NCI-H2107 treated with DMSO at 0.1 percent for 48 hours (cell line): ENCODE measurements around the gene RAB10.
A peak's percentile ranks its signal among the peaks of the same experiment; 100 is the strongest.
"Not testable (repeated sequence)": the region's sequence is repeated elsewhere in the genome, so short reads cannot be mapped to it uniquely, and the experiment has no call there.

ENCODE experiments used
- DNase-seq: peaks from one replicate; lab custom pipeline; 2025; ENCODE audit not compliant: unreplicated experiment; lab: John Stamatoyannopoulos, UW

The RAB10 gene

DNA sequence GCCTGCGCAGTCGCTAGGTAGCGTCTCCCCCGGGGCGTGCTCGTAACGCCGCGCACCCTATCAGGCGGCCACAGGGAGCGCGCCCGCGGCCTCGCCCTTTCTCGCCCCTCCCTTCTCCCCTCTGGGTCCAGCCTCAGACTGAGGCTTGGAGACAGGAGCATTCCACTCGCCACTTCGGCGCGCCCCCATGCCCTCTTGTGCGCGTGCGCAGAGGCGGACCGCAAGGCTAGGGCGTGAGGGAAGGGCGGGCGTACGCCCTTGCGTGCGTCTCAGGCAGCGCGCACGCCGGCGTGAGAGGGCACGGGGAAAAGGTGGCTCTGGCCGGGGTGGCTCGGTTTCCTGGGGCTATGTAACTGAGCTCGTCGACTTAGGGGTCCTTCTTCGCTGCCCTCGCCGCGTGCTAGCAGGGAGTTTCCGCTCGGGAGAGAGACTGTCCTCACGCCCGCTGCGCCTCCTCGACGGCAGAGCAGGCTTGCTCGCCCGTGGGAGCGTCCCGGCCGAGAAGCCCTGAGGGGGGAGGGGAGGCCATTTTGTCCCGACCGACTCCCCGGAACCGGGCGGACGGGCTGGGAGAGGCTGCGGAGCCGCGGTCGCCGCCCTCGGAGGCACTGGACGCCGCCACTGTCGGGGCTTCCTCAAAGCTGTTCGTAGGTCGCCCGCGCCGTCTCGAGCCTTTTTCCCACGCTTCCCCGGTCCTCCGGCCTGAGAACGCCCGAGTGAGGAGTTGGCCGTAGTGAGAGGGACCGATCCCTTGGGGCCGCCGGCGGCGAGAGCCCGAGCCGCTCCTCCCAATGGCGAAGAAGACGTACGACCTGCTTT lies at the start of gene RAB10:
Gene RAB10 (plus strand): TSS at position 267 of the 819 bp plus-strand sequence. CDS start 525 bp downstream, at position 792.
- peak; percentile 89 for DNase-seq

DNA sequence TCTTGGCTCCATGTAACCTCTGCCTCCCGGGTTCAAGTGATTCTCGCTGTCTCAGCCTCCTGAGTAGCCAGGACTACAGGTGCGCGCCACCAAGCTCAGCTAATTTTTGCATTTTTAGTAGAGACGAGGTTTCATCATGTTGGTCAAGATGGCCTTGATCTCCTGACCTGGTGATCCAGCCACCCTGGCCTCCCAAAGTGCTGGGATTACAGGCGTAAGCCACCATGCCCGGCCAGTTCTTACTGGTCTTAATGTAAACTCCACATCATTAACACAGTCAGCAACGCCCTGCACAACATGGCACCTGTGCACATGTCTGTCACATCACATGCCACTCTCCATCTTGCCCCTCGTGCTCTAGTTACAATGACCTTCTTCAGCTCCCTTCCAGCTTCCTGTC lies 45.8 kb upstream of the RAB10 start:
- DNase-seq, result no peak

DNA sequence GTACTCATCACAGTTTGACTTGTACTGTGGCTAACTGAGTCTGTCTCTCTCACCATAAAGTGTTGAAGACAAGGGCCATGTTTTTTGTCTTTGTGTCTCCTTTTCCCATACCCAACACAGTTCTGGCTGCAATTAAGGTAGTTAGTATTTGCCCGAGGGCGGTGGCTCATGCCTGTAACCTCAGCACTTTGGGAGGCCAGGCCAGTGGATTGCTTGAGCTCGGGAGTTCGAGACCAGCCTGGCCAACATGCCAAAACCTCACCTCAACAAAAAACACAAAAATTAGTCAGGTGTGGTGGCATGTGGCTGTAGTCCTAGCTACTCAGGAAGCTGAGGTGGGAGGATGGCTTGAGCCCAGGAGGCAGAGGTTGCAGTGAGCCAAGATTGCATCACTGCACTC lies 44.7 kb upstream of the RAB10 start:
- DNase-seq, result no peak

- no peak for DNase-seq
Measured at GRCh38 chr2:25991965-25992364, 41.9 kb upstream of the RAB10 start.

- no peak for DNase-seq
Measured at GRCh38 chr2:25992556-25992955, 41.3 kb upstream of the RAB10 start.

- DNase-seq, result no peak
Measured at GRCh38 chr2:25993049-25993448, 40.8 kb upstream of the RAB10 start.

GRCh38 chr2:25994509-25994908 lies 39.4 kb upstream of the RAB10 start:
- DNase-seq, result no peak

DNA sequence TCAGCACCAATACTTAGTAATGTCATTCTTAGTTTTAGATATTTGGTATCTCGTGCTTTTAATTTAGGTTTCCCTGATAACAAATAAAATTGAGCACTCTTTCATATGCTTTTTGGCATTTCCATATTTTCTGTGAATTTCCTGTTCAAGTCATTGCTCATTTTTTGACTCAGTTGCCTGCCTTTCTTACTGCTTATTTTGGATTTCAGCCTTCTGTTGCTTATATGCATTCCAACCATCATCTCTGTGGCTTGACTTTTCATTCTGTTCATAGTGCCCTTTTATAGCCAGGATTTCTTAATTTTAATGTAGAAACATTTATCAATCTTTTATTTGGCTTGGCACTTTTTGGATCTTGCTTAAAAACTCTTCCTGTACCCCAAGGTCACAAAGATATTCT lies 37.0 kb upstream of the RAB10 start:
- DNase-seq, result no peak

GRCh38 chr2:25998816-25999383 lies 35.0 kb upstream of the RAB10 start:
- not testable (repeated sequence) for DNase-seq

DNA sequence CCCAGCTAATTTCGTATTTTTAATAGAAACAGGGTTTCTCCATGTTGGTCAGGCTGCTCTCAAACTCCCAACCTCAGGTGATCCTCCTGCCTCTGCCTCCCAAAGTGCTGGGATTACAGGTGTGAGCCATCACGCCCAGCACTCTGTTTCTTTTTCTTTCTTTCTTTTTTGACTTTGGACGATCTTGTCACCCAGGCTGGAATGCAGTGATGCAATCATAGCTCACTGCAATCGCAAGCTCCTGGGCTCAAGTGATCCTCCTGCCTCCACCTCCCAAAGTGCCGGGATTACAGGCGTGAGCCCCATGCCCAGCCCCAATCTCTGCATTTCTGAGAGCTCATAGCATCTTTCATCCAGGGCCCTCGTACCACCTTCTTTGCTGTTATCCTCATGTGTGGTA lies 34.5 kb upstream of the RAB10 start:
- DNase-seq, result not testable (repeated sequence)

- no peak for DNase-seq
Measured at GRCh38 chr2:26000561-26001082, 33.3 kb upstream of the RAB10 start.

DNA sequence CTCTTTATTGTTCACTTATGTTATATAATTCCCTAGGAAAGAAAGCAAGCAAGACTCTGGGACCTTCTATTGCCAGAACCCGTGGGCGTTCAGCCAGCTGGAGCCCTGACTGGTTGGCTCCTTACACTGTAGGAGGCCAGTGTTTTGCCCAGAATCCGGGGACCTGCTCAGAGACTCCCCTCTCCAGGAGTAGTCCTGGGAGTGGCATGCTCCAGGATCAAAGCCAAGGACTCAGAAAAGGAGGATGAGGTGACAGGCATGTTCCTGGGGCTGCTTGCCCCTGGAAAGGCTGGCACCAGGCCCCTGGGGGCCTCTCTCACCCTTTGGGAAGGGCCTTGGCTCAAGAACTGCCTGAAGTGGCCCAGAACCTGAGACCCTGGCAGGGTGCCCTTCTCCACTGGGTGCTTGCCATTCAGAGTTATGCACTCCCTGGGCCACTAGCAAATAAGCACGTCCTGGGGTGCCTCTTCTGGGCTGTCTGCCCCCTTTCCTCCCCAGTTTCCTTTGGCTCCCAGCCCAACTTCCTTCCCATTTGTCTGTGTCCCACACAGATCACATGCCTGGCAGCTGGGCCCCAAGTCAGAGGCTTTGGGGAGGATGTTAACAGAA lies 32.0 kb upstream of the RAB10 start:
- DNase-seq, result peak; percentile 73

DNA sequence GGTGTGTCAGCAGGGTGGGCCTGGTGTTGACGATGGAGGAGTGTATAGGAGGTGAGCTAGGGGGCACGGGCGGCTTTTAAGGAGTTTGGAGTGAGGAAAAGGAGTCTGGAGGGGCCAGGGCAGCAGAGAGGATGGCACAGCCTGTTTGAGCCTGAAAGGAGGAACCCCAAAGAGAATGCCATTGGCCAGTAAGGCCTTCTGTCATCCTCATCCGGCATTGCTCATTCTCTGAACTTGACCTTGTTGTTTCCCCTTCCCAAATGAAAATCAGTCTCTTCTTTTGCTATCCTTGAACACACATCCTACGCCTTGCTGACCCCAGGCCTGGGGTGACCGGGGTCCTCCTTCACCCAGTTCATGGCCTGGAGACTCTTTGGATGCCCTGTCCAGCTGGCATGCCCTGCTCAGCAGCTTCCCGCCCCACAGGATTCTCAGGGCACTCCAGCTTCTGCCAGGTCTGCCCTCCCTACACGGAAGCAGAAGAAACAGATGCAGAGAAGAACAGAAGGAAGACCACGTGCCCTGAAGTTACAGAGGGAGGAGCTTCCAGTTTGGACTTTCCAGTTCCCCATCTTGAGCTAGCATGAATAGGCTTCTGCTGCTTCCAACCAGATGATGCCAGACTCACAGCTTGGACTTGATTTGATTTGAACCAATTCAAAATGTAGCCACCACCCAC lies 31.1 kb upstream of the RAB10 start:
- DNase-seq, result no peak

- no peak for DNase-seq
Measured at GRCh38 chr2:26008095-26008494, 25.8 kb upstream of the RAB10 start.

- DNase-seq, result no peak
Measured at GRCh38 chr2:26008851-26009566, 24.9 kb upstream of the RAB10 start.

- DNase-seq, result no peak
Measured at GRCh38 chr2:26009567-26009963, 24.3 kb upstream of the RAB10 start.

DNA sequence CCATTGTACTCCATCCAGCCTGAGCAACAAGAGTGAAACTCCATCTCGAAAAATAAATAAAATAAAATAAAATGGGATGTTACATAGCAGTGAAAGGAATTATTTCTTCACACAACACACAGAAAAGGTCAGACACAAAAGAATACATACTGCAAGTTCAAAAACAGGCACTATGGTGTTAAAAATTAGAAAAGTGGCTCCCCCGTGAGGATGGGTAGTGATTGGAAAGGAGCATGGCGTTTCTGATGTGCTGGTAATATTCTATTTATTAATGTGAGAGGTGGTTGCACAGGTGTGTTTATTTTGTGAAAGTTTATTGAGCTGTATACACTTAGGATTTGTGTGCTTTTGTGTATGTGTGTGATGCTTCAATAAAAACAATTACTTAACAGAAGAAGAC lies 22.9 kb upstream of the RAB10 start:
- DNase-seq, result no peak

DNA sequence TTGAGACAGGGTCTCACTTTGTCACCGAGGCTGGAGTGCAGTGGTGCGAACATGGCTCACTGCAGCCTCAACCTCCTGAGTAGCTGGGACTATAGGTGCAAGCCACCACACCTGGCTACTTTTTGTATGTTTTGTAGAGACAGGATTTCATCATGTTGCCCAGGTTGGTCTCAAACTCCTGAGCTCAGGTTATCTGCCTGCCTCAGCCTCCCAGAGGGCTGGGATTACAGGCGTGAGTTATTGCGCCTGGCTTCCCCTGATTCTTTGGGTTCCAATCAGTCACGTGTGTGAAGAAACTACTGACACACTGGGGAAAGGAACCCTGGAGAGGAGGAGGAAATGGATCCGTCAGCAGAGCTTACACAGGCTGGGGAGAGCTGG lies 22.3 kb upstream of the RAB10 start:
- no peak for DNase-seq

DNA sequence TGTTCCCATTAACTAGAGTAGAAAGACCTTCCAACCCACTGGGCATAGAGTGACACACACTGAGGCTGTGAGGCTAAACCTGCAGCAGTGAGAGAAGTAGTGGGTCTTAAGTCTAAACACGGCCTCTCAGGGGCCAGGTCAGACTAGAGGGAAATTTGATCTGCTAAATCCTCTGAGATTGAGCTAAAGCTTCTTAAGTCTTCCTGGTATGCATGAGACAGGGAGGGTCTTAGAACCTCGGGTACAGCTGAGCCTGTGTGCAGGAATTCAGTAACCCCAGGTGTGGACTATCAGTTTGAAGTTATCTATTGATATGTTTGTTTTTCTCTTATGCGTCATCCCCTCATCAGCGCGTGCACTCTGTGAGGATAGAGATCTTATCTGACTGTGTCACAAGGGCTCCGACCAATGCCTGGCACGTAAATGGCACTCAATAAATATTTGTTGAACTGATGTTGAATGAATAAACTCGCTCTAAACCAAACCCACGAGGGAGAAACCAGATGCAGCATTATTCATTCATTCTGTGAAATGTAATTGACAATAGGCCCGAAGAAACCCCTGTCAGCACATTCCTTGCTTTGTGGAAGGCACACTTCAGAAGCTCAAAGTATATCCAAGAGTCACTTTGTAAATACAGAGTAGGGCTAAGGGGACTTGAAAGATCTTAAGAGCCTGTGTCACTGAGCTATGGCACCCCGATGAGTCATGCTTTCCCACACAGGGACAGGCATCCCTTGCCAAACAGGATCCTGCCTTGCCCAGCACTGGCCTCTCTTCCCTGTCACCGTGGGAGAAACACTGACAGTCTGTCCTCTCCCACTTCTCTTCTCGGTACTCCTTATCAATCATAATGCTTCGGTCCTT lies 21.7 kb upstream of the RAB10 start:
- no peak for DNase-seq

GRCh38 chr2:26013668-26014067 lies 20.2 kb upstream of the RAB10 start:
- no peak for DNase-seq
